ENCODE data around the gene CHD1L. TPM values are rescaled to one million over a fixed set of nuclear protein-coding genes. Genes with fewer than 3 reads are reported as not detected.
"Not testable (repeated sequence)": the region's sequence is repeated elsewhere in the genome, so short reads cannot be mapped to it uniquely, and the experiment has no call there.

The CHD1L gene
- total and polyA plus RNA-seq, 3 donors from 2014 or later: 29.7 to 50.9 (median 43.9) TPM

DNA sequence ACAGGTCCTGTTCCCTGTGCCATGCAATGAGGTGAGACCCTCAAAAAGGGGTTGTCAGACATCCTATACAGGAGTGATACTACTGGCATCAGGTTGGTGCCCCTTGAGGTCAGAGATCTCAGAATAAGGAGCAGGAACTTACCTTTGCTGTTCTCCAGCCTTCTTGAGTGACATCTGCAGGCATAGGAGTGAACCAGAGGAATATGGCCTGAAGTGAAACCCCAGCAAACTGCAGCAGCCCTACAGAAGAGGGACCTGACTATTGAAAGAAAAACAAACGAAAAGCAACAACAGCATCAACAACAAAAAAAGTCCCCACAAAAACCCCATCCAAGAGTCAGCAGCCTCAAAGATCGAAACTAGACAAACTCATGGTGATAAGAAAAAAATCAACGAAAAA lies 74.5 kb downstream of the CHD1L start:
- Histone ChIP-seq H3K9me3 (no peaks in the 10 kb centered on the region), H3K27ac (no peak overlapping the region), H3K4me3 (no peak overlapping the region), H3K27me3 (no peaks in the 10 kb centered on the region), H3K36me3 (ENCODE audit: low read depth, missing control alignments) (no peaks in the 10 kb centered on the region), H3K4me1 (peaks cover 3% of the 10 kb centered on the region)
- no peak for DNase-seq
- TF ChIP-seq CTCF (IDR thresholded peaks at IDR 0.05) (no peak), POLR2A (IDR thresholded peaks at IDR 0.05) (no peak)
- intact Hi-C loops (cut with DNase I; ENCODE audit: low total_unique reads): no loop called here
- 89 to 94% methylated on average over 3 of the region's 3 CpGs for WGBS, 2 donors

GRCh38 chr1:147326933-147327687 lies 84.6 kb downstream of the CHD1L start:
- H3K9me3 ChIP-seq; DNase-seq; H3K27me3 ChIP-seq; intact Hi-C loops (cut with DNase I; ENCODE audit: low total_unique reads); H3K36me3 ChIP-seq (ENCODE audit: low read depth, missing control alignments); H3K4me1 ChIP-seq; H3K4me3 ChIP-seq; H3K27ac ChIP-seq: not testable (repeated sequence)
- WGBS, 2 donors: 72 to 80% methylated on average over 16 to 26 of the region's 26 CpGs

DNA sequence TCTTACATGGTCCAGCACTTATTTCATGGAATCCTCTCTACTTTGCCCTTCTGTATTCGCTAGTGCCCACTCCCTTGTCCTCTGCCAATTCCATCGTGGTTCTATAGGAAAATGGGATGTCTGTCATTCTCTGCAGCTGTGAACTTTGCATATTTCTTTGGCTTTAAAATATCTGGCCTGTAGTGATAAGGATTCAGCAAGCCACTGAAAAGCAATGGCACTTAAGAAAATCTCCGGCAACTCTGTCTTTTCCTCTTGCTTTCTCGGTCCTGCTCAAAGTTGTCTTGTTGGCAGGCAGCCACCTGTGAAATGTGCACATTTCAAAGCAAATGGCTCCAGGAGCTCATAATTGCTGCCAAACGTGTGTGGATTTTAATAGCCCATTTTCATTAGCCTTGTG lies 91.8 kb downstream of the CHD1L start:
- Histone ChIP-seq H3K27me3 (no peaks in the 10 kb centered on the region), H3K36me3 (ENCODE audit: low read depth, missing control alignments) (no peaks in the 10 kb centered on the region), H3K4me3 (no peak overlapping the region), H3K27ac (no peak overlapping the region), H3K9me3 (no peaks in the 10 kb centered on the region), H3K4me1 (no peaks in the 10 kb centered on the region)
- intact Hi-C loops (cut with DNase I; ENCODE audit: low total_unique reads): no loop called here
- WGBS, 2 donors: 48 to 49% methylated on average over 5 of the region's 5 CpGs
- DNase-seq: no peak
- TF ChIP-seq CTCF (IDR thresholded peaks at IDR 0.05): no peak
- TF ChIP-seq POLR2A (IDR thresholded peaks at IDR 0.05): no peak

DNA sequence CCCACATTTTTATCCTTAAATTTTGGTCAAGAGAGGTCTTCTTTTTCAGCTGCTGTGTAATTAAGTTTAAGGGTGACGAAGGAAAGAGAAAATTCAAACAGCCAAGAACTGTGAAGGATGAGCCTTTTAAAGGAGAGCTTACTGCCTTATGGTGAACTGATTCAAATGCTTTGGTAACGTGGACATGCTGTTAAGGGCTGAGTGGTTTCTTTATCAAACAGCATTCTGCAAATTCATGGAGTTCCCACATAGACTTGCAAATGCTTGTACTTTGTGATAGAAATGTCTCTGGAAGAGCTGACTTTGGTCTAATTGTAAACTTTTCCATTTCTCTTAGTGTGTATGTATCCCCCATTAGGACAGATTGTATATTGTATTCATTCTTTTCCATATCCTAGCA lies 93.8 kb downstream of the CHD1L start:
- H3K9me3 ChIP-seq: no peaks in the 10 kb centered on the region
- H3K27me3 ChIP-seq: no peaks in the 10 kb centered on the region
- no peak for DNase-seq
- WGBS, 2 donors: 66 to 78% methylated on average over 2 of the region's 2 CpGs
- intact Hi-C loops (cut with DNase I; ENCODE audit: low total_unique reads): no loop called here
- no peaks in the 10 kb centered on the region for H3K4me1 ChIP-seq
- no peak overlapping the region for H3K27ac ChIP-seq
- H3K4me3 ChIP-seq: no peak overlapping the region
- H3K36me3 ChIP-seq (ENCODE audit: low read depth, missing control alignments): no peaks in the 10 kb centered on the region
- no peak for TF ChIP-seq POLR2A (IDR thresholded peaks at IDR 0.05)

DNA sequence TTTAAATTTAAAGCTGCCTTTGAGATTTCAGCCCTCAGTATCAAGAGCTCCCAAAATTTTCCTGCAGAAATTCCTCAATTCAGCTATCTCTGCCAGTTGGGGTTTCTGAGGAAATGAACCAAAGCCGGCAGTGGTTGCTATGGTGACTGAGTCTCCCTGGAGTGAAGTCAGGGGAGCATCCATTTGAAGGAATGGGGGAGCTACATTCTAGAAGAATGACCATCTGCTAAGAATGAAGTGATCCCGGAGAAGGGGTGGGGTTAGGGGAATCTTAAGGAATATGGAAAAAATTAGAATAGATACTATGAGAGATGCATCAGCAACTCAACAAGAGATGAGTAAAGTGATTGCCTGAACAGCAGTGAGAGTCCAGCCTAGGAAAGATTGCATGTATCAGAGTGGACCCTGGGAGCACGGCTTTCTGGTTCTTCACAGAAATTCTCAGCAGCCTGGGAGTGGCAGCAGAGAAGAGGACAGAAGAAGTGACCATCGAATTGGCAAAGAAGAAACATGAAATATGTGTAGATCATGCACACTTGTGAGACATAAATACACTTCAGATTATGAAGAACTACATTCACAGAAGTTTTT lies 94.7 kb downstream of the CHD1L start:
- Histone ChIP-seq H3K4me1 (no peaks in the 10 kb centered on the region), H3K27me3 (no peaks in the 10 kb centered on the region), H3K4me3 (no peak overlapping the region), H3K9me3 (no peaks in the 10 kb centered on the region), H3K36me3 (ENCODE audit: low read depth, missing control alignments) (no peaks in the 10 kb centered on the region), H3K27ac (no peak overlapping the region)
- TF ChIP-seq POLR2A (IDR thresholded peaks at IDR 0.05) (no peak), CTCF (IDR thresholded peaks at IDR 0.05) (no peak)
- intact Hi-C loops (cut with DNase I; ENCODE audit: low total_unique reads): no loop called here
- WGBS, 2 donors: 46 to 47% methylated on average over 4 of the region's 4 CpGs
- no peak for DNase-seq

DNA sequence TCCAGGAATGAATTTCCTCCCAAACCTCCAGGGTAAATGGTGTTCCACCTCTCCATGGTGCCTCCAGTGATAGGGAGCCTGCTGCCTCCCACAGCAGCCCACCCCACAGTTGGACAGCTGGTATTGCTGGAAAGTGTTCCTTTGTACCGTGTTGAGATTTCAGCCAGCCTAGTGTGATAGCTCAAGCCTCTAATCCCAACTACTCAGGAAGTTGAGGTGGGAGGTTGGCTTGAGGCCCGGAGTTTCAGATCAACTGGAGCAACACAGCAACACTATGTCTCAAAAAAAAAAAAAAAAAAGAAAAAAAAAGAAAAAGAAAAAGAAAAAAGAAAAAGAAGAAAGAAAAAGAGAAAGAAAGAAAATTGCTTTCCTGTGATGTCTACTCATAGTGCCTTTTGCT lies 96.1 kb downstream of the CHD1L start:
- TF ChIP-seq POLR2A (IDR thresholded peaks at IDR 0.05) (no peak), CTCF (IDR thresholded peaks at IDR 0.05) (no peak)
- Histone ChIP-seq H3K9me3 (no peaks in the 10 kb centered on the region), H3K27ac (no peak overlapping the region), H3K4me1 (no peaks in the 10 kb centered on the region), H3K36me3 (ENCODE audit: low read depth, missing control alignments) (no peaks in the 10 kb centered on the region), H3K27me3 (no peaks in the 10 kb centered on the region), H3K4me3 (no peak overlapping the region)
- intact Hi-C loops (cut with DNase I; ENCODE audit: low total_unique reads): no loop called here
- 40 to 49% methylated on average over 2 of the region's 2 CpGs for WGBS, 2 donors
- no peak for DNase-seq
